Lung (tissue), 13 donors: ENCODE results near the gene PCLO. TPM values are rescaled to one million over a fixed set of nuclear protein-coding genes. Genes with fewer than 3 reads are reported as not detected.
"Not testable (repeated sequence)": the region's sequence is repeated elsewhere in the genome, so short reads cannot be mapped to it uniquely, and the experiment has no call there.

Experiments used
- ATAC-seq: fragments of 200-7000 bp; cut with Tn5 transposase; one replicate; pipeline ENCODE4 v1.9.1; 2020; ENCODE audit warnings: moderate number of reproducible peaks; ENCODE audit not compliant: insufficient read depth, low FRiP score
- DNase-seq, 3 donors: peaks; one replicate each; pipeline ENCODE4 v3.0.0-alpha.2; 2013 to 2017
- H3K27ac ChIP-seq, 2 donors: one replicate each; pipeline ENCODE4 v1.5.1; 2013; ENCODE audit warnings: mild to moderate bottlenecking in 2 of 2, moderate library complexity in 2 of 2, control low read depth in 1 of 2, inconsistent platforms in 1 of 2, low read depth in 1 of 2, low read length in 1 of 2
- H3K27me3 ChIP-seq, 3 donors: one replicate each; pipeline ENCODE4 v1.5.1; 2013; ENCODE audit warnings: low read length in 2 of 3; ENCODE audit not compliant: control insufficient read depth in 3 of 3, insufficient read depth in 3 of 3
- H3K36me3 ChIP-seq, 4 donors: one replicate each; pipeline ENCODE4 v1.5.1; 2013; ENCODE audit warnings: low read length in 4 of 4, mild to moderate bottlenecking in 1 of 4, moderate library complexity in 1 of 4; ENCODE audit not compliant: control insufficient read depth in 4 of 4, insufficient read depth in 4 of 4
- H3K4me1 ChIP-seq, 5 donors: one replicate each; pipeline ENCODE4 v1.5.1; 2013; ENCODE audit warnings: low read length in 5 of 5, mild to moderate bottlenecking in 2 of 5, moderate library complexity in 1 of 5; ENCODE audit not compliant: control insufficient read depth in 5 of 5, insufficient read depth in 5 of 5
- H3K4me3 ChIP-seq: one replicate; pipeline ENCODE4 v1.5.1; 2013; ENCODE audit warnings: mild to moderate bottlenecking, control low read depth, moderate library complexity
- H3K9ac ChIP-seq, 2 donors: one replicate each; pipeline ENCODE4 v1.5.1; 2013; ENCODE audit warnings: low read length in 2 of 2, control low read depth in 1 of 2; ENCODE audit not compliant: insufficient read depth in 1 of 2
- H3K9me3 ChIP-seq, 4 donors: one replicate each; pipeline ENCODE4 v1.5.1; 2013; ENCODE audit warnings: low read length in 3 of 4, mild to moderate bottlenecking in 1 of 4, moderate library complexity in 1 of 4; ENCODE audit not compliant: control insufficient read depth in 4 of 4, insufficient read depth in 3 of 4
- WGBS, 2 donors: extraction: QIAGEN DNeasy Blood & Tissue Kit; methylation state at CpG; one replicate each; pipeline ENCODE4 v1.1.7; 2013; 5-methylcytosine and 5-hydroxymethylcytosine counted together
- polyA plus RNA-seq, 2 donors: library from polyadenylated mRNA; stranded (reverse); fragments of 200-250 nt; gene quantifications; one replicate each; pipeline ENCODE4 v1.2.1, GENCODE V29; 2013
- small RNA-seq: library from RNA; depleted of rRNA; stranded (forward); fragments of <200 nt; gene quantifications from one replicate; pipeline ENCODE3, GENCODE V24; 2014; ENCODE audit warnings: low replicate concordance
- total RNA-seq, 2 donors: library from RNA; depleted of rRNA in 1 of 2; stranded (reverse); fragments of >200 nt in 1 of 2; gene quantifications; one replicate each; pipeline ENCODE4 v1.2.1, GENCODE V29; 2014 to 2021
- TF ChIP-seq, protein P1 (sequence below): IDR thresholded peaks from 2 replicates; pipeline ENCODE4 v1.5.1; 2012; ENCODE audit warnings: mild to moderate bottlenecking; ENCODE audit errors: control extremely low read depth, extremely low read depth
- donor health status: control.
- donor health status: control.
- donor health status: Bipolar disorder and iron deficiency.
- donor health status: healthy.
- donor health status: DM: yes; HTN: yes; CAD: no.

Gene PCLO
- total and polyA plus RNA-seq, 4 donors, result 1.0 to 8.3 (median 3.7) TPM

DNA sequence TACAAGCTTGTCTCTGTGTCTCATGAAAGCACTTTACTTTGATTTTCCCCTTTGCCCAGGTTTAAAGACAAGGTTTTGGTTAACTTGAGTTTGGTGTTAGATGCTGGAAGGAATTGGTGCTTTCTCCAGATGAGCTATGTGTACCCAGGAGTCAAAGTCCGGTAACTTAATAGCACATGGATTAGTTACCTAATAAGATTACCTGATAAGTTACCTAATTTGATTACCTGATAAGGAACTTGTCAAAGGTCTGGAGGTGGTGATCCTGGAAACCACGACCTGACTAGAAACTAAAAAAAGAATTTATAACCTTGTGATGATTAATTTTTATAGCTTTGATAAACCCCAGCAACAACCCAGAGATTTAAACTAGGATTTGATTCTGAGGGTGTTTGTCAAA lies 449.2 kb downstream of the PCLO start:
- DNase-seq, result no peak
- ATAC-seq, result no peak
- no peak overlapping the region for H3K27ac ChIP-seq
- no peaks in the 10 kb centered on the region for H3K27me3 ChIP-seq
- 76 to 84% methylated on average over 2 of the region's 2 CpGs for WGBS, 2 donors
- no peak overlapping the region for H3K4me3 ChIP-seq
- H3K36me3 ChIP-seq, result no peaks in the 10 kb centered on the region
- TF ChIP-seq, protein P1, sequence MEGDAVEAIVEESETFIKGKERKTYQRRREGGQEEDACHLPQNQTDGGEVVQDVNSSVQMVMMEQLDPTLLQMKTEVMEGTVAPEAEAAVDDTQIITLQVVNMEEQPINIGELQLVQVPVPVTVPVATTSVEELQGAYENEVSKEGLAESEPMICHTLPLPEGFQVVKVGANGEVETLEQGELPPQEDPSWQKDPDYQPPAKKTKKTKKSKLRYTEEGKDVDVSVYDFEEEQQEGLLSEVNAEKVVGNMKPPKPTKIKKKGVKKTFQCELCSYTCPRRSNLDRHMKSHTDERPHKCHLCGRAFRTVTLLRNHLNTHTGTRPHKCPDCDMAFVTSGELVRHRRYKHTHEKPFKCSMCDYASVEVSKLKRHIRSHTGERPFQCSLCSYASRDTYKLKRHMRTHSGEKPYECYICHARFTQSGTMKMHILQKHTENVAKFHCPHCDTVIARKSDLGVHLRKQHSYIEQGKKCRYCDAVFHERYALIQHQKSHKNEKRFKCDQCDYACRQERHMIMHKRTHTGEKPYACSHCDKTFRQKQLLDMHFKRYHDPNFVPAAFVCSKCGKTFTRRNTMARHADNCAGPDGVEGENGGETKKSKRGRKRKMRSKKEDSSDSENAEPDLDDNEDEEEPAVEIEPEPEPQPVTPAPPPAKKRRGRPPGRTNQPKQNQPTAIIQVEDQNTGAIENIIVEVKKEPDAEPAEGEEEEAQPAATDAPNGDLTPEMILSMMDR, result no peak
- H3K4me1 ChIP-seq, result peaks cover 0 to 2% (median 0%) of the 10 kb centered on the region in 5 donors
- no peaks in the 10 kb centered on the region for H3K9me3 ChIP-seq
- no peak overlapping the region for H3K9ac ChIP-seq

DNA sequence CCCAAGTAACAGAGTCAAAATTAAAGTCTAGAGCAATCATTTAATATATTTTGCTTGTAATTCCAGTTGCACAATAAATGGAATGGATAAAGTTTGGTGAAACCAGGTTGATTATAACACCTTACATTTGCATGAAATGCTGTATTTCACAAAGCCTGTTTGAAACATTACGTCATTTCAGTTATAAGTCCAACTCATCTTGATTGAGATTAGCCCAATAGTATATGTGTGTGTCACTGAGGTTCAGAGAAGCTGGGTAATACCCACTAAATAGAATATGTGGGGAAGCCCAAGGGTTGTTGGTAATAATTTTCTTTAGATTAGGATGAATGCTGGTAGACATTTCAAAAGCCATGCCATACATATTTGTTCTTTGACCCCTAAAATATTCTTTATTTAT lies 456.3 kb downstream of the PCLO start:
- H3K9me3 ChIP-seq, H3K27me3 ChIP-seq, H3K4me3 ChIP-seq, H3K9ac ChIP-seq, H3K27ac ChIP-seq, DNase-seq, ATAC-seq, H3K36me3 ChIP-seq: not testable (repeated sequence)
- H3K4me1 ChIP-seq, result peaks cover 0 to 13% (median 0%) of the 10 kb centered on the region in 5 donors
- WGBS, 2 donors, result 86 to 91% methylated on average over 1 of the region's 1 CpG

DNA sequence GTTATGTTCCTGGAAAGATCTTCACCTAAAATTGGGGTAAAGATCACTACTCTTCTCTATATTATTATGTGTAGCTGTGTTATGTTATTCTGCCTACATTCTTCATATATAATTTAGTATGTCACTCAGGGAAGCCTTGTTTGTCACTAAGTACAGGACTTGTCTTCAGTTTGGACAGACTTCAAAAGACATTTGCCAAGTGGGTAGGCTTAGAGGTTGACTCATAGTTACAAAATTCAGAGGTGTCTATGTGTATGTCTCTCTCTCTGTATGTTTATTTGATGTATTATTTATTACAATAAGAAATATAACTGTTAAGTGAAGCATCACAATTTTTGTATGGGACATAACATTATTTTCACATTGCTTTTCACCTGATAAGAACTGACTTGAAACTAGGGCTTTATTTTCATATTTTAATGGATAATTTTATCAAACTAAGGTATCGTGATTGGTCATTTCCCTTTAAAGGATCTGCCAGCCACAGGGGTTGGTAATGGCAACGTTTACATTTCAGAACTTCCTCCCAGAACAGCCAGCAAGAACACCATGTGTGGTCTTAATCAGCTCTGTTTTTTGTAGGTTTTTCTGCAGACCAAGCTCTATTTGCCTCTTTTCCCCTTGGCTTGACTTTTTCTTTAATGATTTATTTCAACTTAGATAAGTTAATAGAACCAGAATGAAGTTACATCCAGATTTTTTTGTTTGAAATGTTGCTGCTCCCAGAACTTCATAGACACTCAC lies 457.0 kb downstream of the PCLO start:
- no peak overlapping the region for H3K9ac ChIP-seq
- TF ChIP-seq, protein P1, result no peak
- no peaks in the 10 kb centered on the region for H3K27me3 ChIP-seq
- no peak overlapping the region for H3K27ac ChIP-seq
- ATAC-seq (no peak), DNase-seq (peak; percentile 22 to 83 (median 76))
- H3K36me3 ChIP-seq, result no peaks in the 10 kb centered on the region
- no peak overlapping the region for H3K4me3 ChIP-seq
- WGBS, 2 donors, result 19 to 25% methylated on average over 2 of the region's 2 CpGs
- peaks cover 0 to 13% (median 0%) of the 10 kb centered on the region in 5 donors for H3K4me1 ChIP-seq
- no peaks in the 10 kb centered on the region for H3K9me3 ChIP-seq

DNA sequence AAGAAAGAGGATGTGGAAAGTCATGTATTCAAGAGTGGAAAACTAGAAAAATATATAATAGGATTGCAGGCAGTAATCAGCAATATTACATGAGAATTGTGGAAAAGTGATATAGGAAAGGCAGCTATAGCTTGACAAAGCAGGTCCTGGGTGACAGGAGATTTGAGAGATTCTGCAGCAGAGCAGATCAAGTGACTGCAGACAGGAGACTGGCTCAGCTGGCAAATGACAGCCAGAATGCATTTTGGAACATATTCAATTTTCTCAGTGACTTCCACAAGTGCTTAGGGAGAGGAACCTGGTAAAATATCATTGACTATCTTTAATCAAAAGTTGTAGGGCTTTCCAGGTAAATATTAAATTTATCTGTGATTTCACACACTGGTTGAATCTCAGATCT lies 458.6 kb downstream of the PCLO start:
- H3K4me1 ChIP-seq, result peaks cover 0 to 13% (median 0%) of the 10 kb centered on the region in 5 donors
- TF ChIP-seq, protein P1, result no peak

More for the DNA sequence above, 458.6 kb downstream of the PCLO start:
- Histone ChIP-seq H3K36me3 (no peaks in the 10 kb centered on the region), H3K27me3 (no peaks in the 10 kb centered on the region), H3K27ac (no peak overlapping the region), H3K4me3 (no peak overlapping the region), H3K9ac (no peak overlapping the region), H3K9me3 (no peaks in the 10 kb centered on the region)
- DNase-seq (no peak), ATAC-seq (no peak)

Small RNA genes within 50 kb of the gene (small RNA-seq; reads per million reads assigned to genes)
- gene RNA5SP235, result not detected
